Neural cell (in vitro differentiated cells): ENCODE measurements around the gene RCHY1. TPM values are rescaled to one million over a fixed set of nuclear protein-coding genes. Genes with fewer than 3 reads are reported as not detected.
"Not testable (repeated sequence)": the region's sequence is repeated elsewhere in the genome, so short reads cannot be mapped to it uniquely, and the experiment has no call there.

Experiments
- H2AFZ ChIP-seq: fragments of 200-600, 300-800 bp; sonication (generic), shearing (Covaris generic); 2 replicates; pipeline ENCODE4 v1.6.0; 2014; ENCODE audit warnings: low read depth, mild to moderate bottlenecking, antibody characterized with exemption, low read length, moderate library complexity
- H3F3A ChIP-seq: fragments of 200-600 bp; shearing (Covaris generic); 2 replicates; pipeline ENCODE4 v1.6.1; 2016; ENCODE audit warnings: mild to moderate bottlenecking, moderate library complexity, mixed read lengths, antibody characterized with exemption, low read length; ENCODE audit not compliant: insufficient read depth, poor library complexity, severe bottlenecking
- H3K27ac ChIP-seq: fragments of 200-600, 300-800 bp; sonication (generic), shearing (Covaris generic); 2 replicates; pipeline ENCODE4 v1.5.1; 2014; ENCODE audit warnings: mild to moderate bottlenecking, low read length, moderate library complexity
- H3K27me3 ChIP-seq: fragments of 300-800, 200-600 bp; sonication (generic), shearing (Covaris generic); 2 replicates; pipeline ENCODE4 v1.6.0; 2014; ENCODE audit warnings: mild to moderate bottlenecking, low read depth, low read length, moderate library complexity; ENCODE audit not compliant: insufficient read depth
- H3K36me3 ChIP-seq: fragments of 300-800, 200-600 bp; sonication (generic), shearing (Covaris generic); 2 replicates; pipeline ENCODE4 v1.5.1; 2014; ENCODE audit warnings: mild to moderate bottlenecking, antibody characterized with exemption, low read length, moderate library complexity; ENCODE audit not compliant: insufficient read depth
- H3K4me2 ChIP-seq: fragments of 300-800, 200-600 bp; sonication (generic), shearing (Covaris generic); 2 replicates; pipeline ENCODE4 v1.6.0; 2014; ENCODE audit warnings: mild to moderate bottlenecking, low read length
- H3K4me3 ChIP-seq: fragments of 300-800, 200-600 bp; sonication (generic), shearing (Covaris generic); 2 replicates; pipeline ENCODE4 v1.5.1; 2014; ENCODE audit warnings: mild to moderate bottlenecking, low read length, moderate library complexity
- H3K79me2 ChIP-seq: fragments of 200-600 bp; shearing (Covaris generic); replicated peaks from 2 replicates; pipeline ENCODE4 v1.6.0; 2014; ENCODE audit warnings: mild to moderate bottlenecking, low read length, moderate library complexity; ENCODE audit not compliant: insufficient read depth
- H3K9ac ChIP-seq: fragments of 300-800, 200-600 bp; sonication (generic), shearing (Covaris generic); 2 replicates; pipeline ENCODE4 v1.6.1; 2016; ENCODE audit warnings: mild to moderate bottlenecking, low read length, mixed read lengths
- H3K9me2 ChIP-seq: fragments of 200-600 bp; shearing (Covaris generic); 2 replicates; pipeline ENCODE4 v1.6.1; 2016; ENCODE audit warnings: mild to moderate bottlenecking, low read length, mixed read lengths; ENCODE audit not compliant: insufficient read depth
- H3K9me3 ChIP-seq: fragments of 200-600, 300-800 bp; sonication (generic), shearing (Covaris generic); 2 replicates; pipeline ENCODE4 v1.6.1; 2016; ENCODE audit warnings: mild to moderate bottlenecking, mixed run types, low read length, moderate library complexity, mixed read lengths
- H4K20me1 ChIP-seq: fragments of 200-600 bp; shearing (Covaris generic); 2 replicates; pipeline ENCODE4 v1.6.1; 2016; ENCODE audit warnings: mild to moderate bottlenecking, mixed run types; ENCODE audit not compliant: insufficient read depth
- EP300 ChIP-seq: fragments of 450-650 bp; conservative IDR thresholded peaks from 2 replicates; pipeline ENCODE4 v1.6.1; 2014; ENCODE audit warnings: antibody characterized with exemption, mild to moderate bottlenecking, moderate library complexity; ENCODE audit not compliant: poor library complexity, severe bottlenecking
- EZH2 ChIP-seq: fragments of 200-600, 300-800 bp; shearing (Covaris generic), sonication (generic); IDR thresholded peaks from 2 replicates; pipeline ENCODE4 v1.6.1; 2014; ENCODE audit warnings: antibody characterized with exemption, low read length, borderline replicate concordance, mild to moderate bottlenecking; ENCODE audit not compliant: insufficient read depth, poor library complexity, severe bottlenecking
- MXI1 ChIP-seq: fragments of 450-650 bp; conservative IDR thresholded peaks from 2 replicates; pipeline ENCODE4 v1.6.1; 2014; ENCODE audit warnings: antibody characterized with exemption, mild to moderate bottlenecking; ENCODE audit not compliant: poor library complexity, severe bottlenecking
- POLR2AphosphoS5 ChIP-seq: IDR thresholded peaks from 2 replicates; pipeline ENCODE4 v1.6.1; 2012
- RAD21 ChIP-seq: fragments of 450-650 bp; conservative IDR thresholded peaks from 2 replicates; pipeline ENCODE4 v1.6.1; 2014; ENCODE audit warnings: antibody characterized with exemption, mild to moderate bottlenecking, moderate library complexity
- SMC3 ChIP-seq: fragments of 450-650 bp; conservative IDR thresholded peaks from 2 replicates; pipeline ENCODE4 v1.6.1; 2014; ENCODE audit warnings: antibody characterized with exemption, mild to moderate bottlenecking, moderate library complexity; ENCODE audit not compliant: poor library complexity
- TAF1 ChIP-seq: IDR thresholded peaks from 2 replicates; pipeline ENCODE4 v1.6.1; 2012; ENCODE audit warnings: low read depth
- polyA plus RNA-seq: library from polyadenylated mRNA; depleted of rRNA; stranded (reverse); fragments of >200 nt; gene quantifications from 2 replicates; pipeline ENCODE4 v1.2.3, GENCODE V29; 2014
- TF ChIP-seq, protein P1 (sequence below): fragments of 450-650 bp; IDR thresholded peaks from 2 replicates; pipeline ENCODE4 v1.5.1; 2014; ENCODE audit warnings: antibody characterized with exemption, mild to moderate bottlenecking, moderate library complexity; ENCODE audit not compliant: poor library complexity, severe bottlenecking

Gene RCHY1
- polyA plus RNA-seq, 1 donor from 2014 or later: 70.6 TPM

GRCh38 chr4:75547647-75548387 is 33.6 kb upstream of the RCHY1 start:
- TF ChIP-seq RAD21: no peak
- no peak for TF ChIP-seq SMC3
- no peaks in the 10 kb centered on the region for H3K9me3 ChIP-seq
- no peak overlapping the region for H3K27ac ChIP-seq

DNA sequence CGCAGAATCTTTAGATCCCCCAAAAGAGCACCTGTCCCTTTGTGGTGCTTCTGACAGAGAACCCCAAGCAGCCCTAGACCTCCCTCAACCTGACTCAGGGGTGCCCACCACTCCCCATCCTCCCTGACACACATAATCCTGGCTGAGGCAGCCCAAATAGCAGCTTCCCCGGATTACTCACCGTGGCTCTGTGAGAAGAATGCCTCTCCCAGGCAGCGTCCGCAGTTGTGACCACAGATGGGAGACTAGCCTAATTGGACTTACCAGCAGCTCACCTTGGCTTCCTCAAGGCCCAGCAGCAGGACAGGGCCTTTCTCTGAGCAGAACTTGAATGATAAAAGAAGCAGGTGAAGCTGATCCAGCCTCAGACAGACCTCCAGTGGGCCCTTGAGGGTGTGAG is 31.3 kb upstream of the RCHY1 start:
- no peak overlapping the region for H2AFZ ChIP-seq
- H3K27ac ChIP-seq: no peak overlapping the region
- no peaks in the 10 kb centered on the region for H3K27me3 ChIP-seq
- H4K20me1 ChIP-seq: no peaks in the 10 kb centered on the region
- H3K9ac ChIP-seq: no peak overlapping the region
- H3F3A ChIP-seq: no peaks in the 10 kb centered on the region
- H3K9me2 ChIP-seq: no peaks in the 10 kb centered on the region
- peaks cover 3% of the 10 kb centered on the region for H3K36me3 ChIP-seq
- no peaks in the 10 kb centered on the region for H3K9me3 ChIP-seq
- H3K79me2 ChIP-seq: no peaks in the 10 kb centered on the region
- no peak for TF ChIP-seq POLR2AphosphoS5
- TF ChIP-seq MXI1: no peak
- no peak for TF ChIP-seq EZH2
- TF ChIP-seq, protein P1, sequence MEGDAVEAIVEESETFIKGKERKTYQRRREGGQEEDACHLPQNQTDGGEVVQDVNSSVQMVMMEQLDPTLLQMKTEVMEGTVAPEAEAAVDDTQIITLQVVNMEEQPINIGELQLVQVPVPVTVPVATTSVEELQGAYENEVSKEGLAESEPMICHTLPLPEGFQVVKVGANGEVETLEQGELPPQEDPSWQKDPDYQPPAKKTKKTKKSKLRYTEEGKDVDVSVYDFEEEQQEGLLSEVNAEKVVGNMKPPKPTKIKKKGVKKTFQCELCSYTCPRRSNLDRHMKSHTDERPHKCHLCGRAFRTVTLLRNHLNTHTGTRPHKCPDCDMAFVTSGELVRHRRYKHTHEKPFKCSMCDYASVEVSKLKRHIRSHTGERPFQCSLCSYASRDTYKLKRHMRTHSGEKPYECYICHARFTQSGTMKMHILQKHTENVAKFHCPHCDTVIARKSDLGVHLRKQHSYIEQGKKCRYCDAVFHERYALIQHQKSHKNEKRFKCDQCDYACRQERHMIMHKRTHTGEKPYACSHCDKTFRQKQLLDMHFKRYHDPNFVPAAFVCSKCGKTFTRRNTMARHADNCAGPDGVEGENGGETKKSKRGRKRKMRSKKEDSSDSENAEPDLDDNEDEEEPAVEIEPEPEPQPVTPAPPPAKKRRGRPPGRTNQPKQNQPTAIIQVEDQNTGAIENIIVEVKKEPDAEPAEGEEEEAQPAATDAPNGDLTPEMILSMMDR: no peak
- TF ChIP-seq TAF1: no peak
- no peak overlapping the region for H3K4me3 ChIP-seq
- no peak overlapping the region for H3K4me2 ChIP-seq

More at GRCh38 chr4:75547647-75548387, 33.6 kb upstream of the RCHY1 start:
- H3K79me2 ChIP-seq: no peaks in the 10 kb centered on the region
- H3K4me2 ChIP-seq: no peak overlapping the region
- no peaks in the 10 kb centered on the region for H3F3A ChIP-seq
- H3K27me3 ChIP-seq: no peaks in the 10 kb centered on the region
- H4K20me1 ChIP-seq: no peaks in the 10 kb centered on the region
- no peak overlapping the region for H3K9ac ChIP-seq
- no peaks in the 10 kb centered on the region for H3K36me3 ChIP-seq
- H3K9me2 ChIP-seq: no peaks in the 10 kb centered on the region
- no peak overlapping the region for H2AFZ ChIP-seq
- H3K4me3 ChIP-seq: no peak overlapping the region

DNA sequence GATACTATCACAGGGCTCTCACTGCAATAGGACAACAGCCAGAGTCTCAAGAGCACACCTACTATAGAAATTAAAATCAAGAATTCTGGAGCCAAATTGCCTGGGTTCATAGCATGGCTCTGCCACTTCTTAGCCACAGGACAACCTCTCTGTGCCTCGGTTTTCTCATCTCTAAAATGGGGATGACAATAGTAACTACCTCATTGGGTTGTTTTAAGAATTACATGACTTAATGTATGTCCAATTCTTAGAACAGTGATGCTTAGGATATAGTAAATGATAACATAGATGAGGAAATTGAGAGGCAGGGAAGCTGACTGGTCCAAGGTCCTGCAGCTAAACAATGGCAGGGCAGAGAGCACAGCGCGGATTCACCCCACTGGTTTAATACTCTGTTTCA is 30.7 kb upstream of the RCHY1 start:
- Histone ChIP-seq H3K79me2 (no peaks in the 10 kb centered on the region), H3K27me3 (no peaks in the 10 kb centered on the region)
- no peak for TF ChIP-seq SMC3
- no peak for TF ChIP-seq POLR2AphosphoS5
- no peak for TF ChIP-seq EP300
- TF ChIP-seq EZH2: no peak

DNA sequence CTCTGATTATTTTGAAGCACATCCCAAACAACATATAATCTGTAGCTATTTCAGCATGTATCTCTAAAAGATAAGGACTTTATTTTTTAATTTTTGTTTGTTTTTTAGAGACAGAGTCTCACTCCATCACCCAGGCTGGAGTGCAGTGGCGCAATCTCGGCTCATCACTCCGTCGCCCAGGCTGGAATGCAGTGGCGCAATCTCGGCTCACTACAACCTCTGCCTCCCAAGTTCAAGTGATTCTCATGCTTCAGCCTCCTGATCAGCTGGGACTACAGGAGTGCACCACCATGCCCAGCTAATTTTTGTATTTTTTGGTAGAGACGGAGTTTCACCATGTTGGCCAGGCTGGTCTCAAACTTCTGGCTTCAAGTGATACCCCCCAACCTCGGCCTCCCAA is 30.0 kb upstream of the RCHY1 start:
- not testable (repeated sequence) for H3K27me3 ChIP-seq, H3K4me2 ChIP-seq, H3K79me2 ChIP-seq, H3K9me3 ChIP-seq, H3K27ac ChIP-seq, H3K4me3 ChIP-seq, H3F3A ChIP-seq, H3K9me2 ChIP-seq, H4K20me1 ChIP-seq, H2AFZ ChIP-seq, H3K36me3 ChIP-seq, H3K9ac ChIP-seq

More for the DNA sequence above, 30.7 kb upstream of the RCHY1 start:
- Histone ChIP-seq H3K4me2 (no peak overlapping the region), H3F3A (no peaks in the 10 kb centered on the region), H3K36me3 (peaks cover 6% of the 10 kb centered on the region), H3K9me3 (no peaks in the 10 kb centered on the region), H2AFZ (no peak overlapping the region), H3K27ac (no peak overlapping the region), H4K20me1 (no peaks in the 10 kb centered on the region), H3K4me3 (no peak overlapping the region), H3K9ac (no peak overlapping the region), H3K9me2 (no peaks in the 10 kb centered on the region)
